Coronary artery (tissue), 2 donors: Measurements from ENCODE around the gene WNK1.
"Not testable (repeated sequence)": the region's sequence is repeated elsewhere in the genome, so short reads cannot be mapped to it uniquely, and the experiment has no call there.

Experiments
- DNase-seq: peaks from one replicate; pipeline ENCODE4 v3.0.0-alpha.2; 2017; ENCODE audit warnings: low spot score
- H3K27ac ChIP-seq, 2 donors: fragments of 200-600 bp; sonication (generic); one replicate each; pipeline ENCODE4 v1.5.1; 2016 to 2019
- H3K4me3 ChIP-seq: fragments of 200-600 bp; sonication (generic); 2 replicates; pipeline ENCODE4 v1.5.1; 2016; ENCODE audit warnings: mild to moderate bottlenecking, moderate library complexity
- CTCF ChIP-seq: fragments of 200-600 bp; sonication (generic); IDR thresholded peaks from one replicate; pipeline ENCODE4 v1.5.1; 2019; ENCODE audit warnings: antibody characterized with exemption

Gene WNK1

GRCh38 chr12:843609-844008, 91.2 kb downstream of the WNK1 start:
- H3K4me3 ChIP-seq: no peak overlapping the region
- DNase-seq: no peak
- TF ChIP-seq CTCF: no peak

GRCh38 chr12:846421-846820, 94.0 kb downstream of the WNK1 start:
- no peak overlapping the region for H3K4me3 ChIP-seq
- TF ChIP-seq CTCF: no peak
- no peak overlapping the region for H3K27ac ChIP-seq
- DNase-seq: no peak

More at GRCh38 chr12:843609-844008, 91.2 kb downstream of the WNK1 start:
- H3K27ac ChIP-seq: no peak overlapping the region

- no peak for DNase-seq
- Histone ChIP-seq H3K4me3 (no peak overlapping the region), H3K27ac (peak overlapping the region in 1 of 2 donors; percentile 4)
- no peak for TF ChIP-seq CTCF
Measured at GRCh38 chr12:848173-848865, 95.9 kb downstream of the WNK1 start.

GRCh38 chr12:848882-849527, 96.6 kb downstream of the WNK1 start:
- no peak overlapping the region for H3K4me3 ChIP-seq
- no peak overlapping the region for H3K27ac ChIP-seq
- no peak for TF ChIP-seq CTCF
- DNase-seq: no peak

- H3K27ac ChIP-seq, H3K4me3 ChIP-seq, DNase-seq: not testable (repeated sequence)
Measured at GRCh38 chr12:849733-850437, 97.5 kb downstream of the WNK1 start.

- TF ChIP-seq CTCF: no peak
- no peak for DNase-seq
- H3K27ac ChIP-seq: peak overlapping the region; percentile 17 to 51
- H3K4me3 ChIP-seq: peak overlapping the region; percentile 4
Measured at GRCh38 chr12:851343-851742, 99.0 kb downstream of the WNK1 start.

GRCh38 chr12:851913-852312, 99.5 kb downstream of the WNK1 start:
- TF ChIP-seq CTCF: no peak
- H3K27ac ChIP-seq: peak overlapping the region; percentile 17 to 51
- peak overlapping the region; percentile 4 for H3K4me3 ChIP-seq
- DNase-seq: no peak
